Spleen (tissue), 11 donors: ENCODE measurements around the gene CDCA3. TPM values are rescaled to one million over a fixed set of nuclear protein-coding genes. Genes with fewer than 3 reads are reported as not detected.
"Not testable (repeated sequence)": the region's sequence is repeated elsewhere in the genome, so short reads cannot be mapped to it uniquely, and the experiment has no call there.

Source experiments
- DNase-seq: peaks from one replicate; pipeline ENCODE4 v3.0.0-alpha.2; 2020
- H3K27ac ChIP-seq, 8 donors: fragments of 200-600 bp; sonication (generic) in 7 of 8; 1 replicate in 4 of 8; 2 replicates in 4 of 8; pipeline versions ENCODE4 v1.5.0 to v1.8.0; 2016 to 2021; ENCODE audit warnings: inconsistent platforms in 4 of 8, mild to moderate bottlenecking in 4 of 8, moderate library complexity in 1 of 8
- H3K27me3 ChIP-seq, 7 donors: fragments of 200-600 bp; sonication (generic) in 6 of 7; replicated peaks in 1 of 7; 1 replicate in 4 of 7; 2 replicates in 3 of 7; pipeline versions ENCODE4 v1.5.0 to v1.8.0; 2016 to 2021; ENCODE audit warnings: inconsistent platforms in 3 of 7, mild to moderate bottlenecking in 1 of 7
- H3K36me3 ChIP-seq, 6 donors: fragments of 200-600 bp; sonication (generic) in 5 of 6; 1 replicate in 4 of 6; 2 replicates in 2 of 6; pipeline versions ENCODE4 v1.5.0 to v1.8.0; 2016 to 2021; ENCODE audit warnings: inconsistent platforms in 2 of 6
- H3K4me1 ChIP-seq, 6 donors: fragments of 200-600 bp; sonication (generic) in 5 of 6; 1 replicate in 3 of 6; 2 replicates in 3 of 6; pipeline versions ENCODE4 v1.5.0 to v1.8.0; 2016 to 2021; ENCODE audit warnings: inconsistent platforms in 3 of 6
- H3K4me3 ChIP-seq, 8 donors: fragments of 200-600 bp; sonication (generic) in 7 of 8; 1 replicate in 4 of 8; 2 replicates in 4 of 8; pipeline versions ENCODE4 v1.5.0 to v1.8.0; 2016 to 2021; ENCODE audit warnings: inconsistent platforms in 4 of 8, mild to moderate bottlenecking in 4 of 8, moderate library complexity in 2 of 8
- H3K9me3 ChIP-seq, 8 donors: fragments of 200-600 bp; sonication (generic) in 7 of 8; 1 replicate in 4 of 8; 2 replicates in 4 of 8; pipeline versions ENCODE4 v1.5.0 to v1.8.0; 2016 to 2021; ENCODE audit warnings: inconsistent platforms in 4 of 8
- CTCF ChIP-seq, 11 experiments: fragments of 200-600 bp in 7 of 11; fragments of 450-650 bp in 4 of 11; sonication (generic) in 4 of 11; IDR thresholded peaks in 8 of 11; conservative IDR thresholded peaks in 3 of 11; 1 replicate in 7 of 11; 2 replicates in 4 of 11; pipeline versions ENCODE4 v1.4.0 to v1.8.0; 2016 to 2021; ENCODE audit warnings: antibody characterized with exemption in 11 of 11, inconsistent platforms in 4 of 11, mild to moderate bottlenecking in 1 of 11
- POLR2A ChIP-seq, 3 donors: fragments of 450-650 bp; IDR thresholded peaks; one replicate each; pipeline ENCODE4 v1.5.1; 2017; ENCODE audit warnings: antibody characterized with exemption in 3 of 3, mild to moderate bottlenecking in 1 of 3
- POLR2AphosphoS5 ChIP-seq, 3 donors: sonication (generic); formaldehyde crosslinking; IDR thresholded peaks; one replicate each; pipeline ENCODE4 v1.5.1; 2017; ENCODE audit warnings: antibody characterized with exemption in 3 of 3
- WGBS, 5 donors: extraction: QIAGEN DNeasy Blood & Tissue Kit in 3 of 5; methylation state at CpG; one replicate each; pipeline versions ENCODE4 v1.1.5 to v1.1.7; 2013 to 2018; 5-methylcytosine and 5-hydroxymethylcytosine counted together
- intact Hi-C: fragments of 100-400 bp; cut with DNase I; formaldehyde crosslinking; loops from one replicate; pipeline ENCODE4 v1.15.0; 2023; ENCODE audit warnings: low total_unique reads
- polyA plus RNA-seq, 3 donors: library from polyadenylated mRNA; stranded (reverse); fragments of 200-250 nt; gene quantifications; one replicate each; pipeline ENCODE4 v1.2.1, GENCODE V29; 2013
- total RNA-seq, 7 donors: library from RNA; depleted of rRNA in 3 of 7; stranded (reverse); fragments of >200 nt in 3 of 7; fragmentation: NEBNext Ultra II Directional in 4 of 7; extraction: Animal tissue kit (Norgen Biotek cat#: 25700) in 4 of 7; gene quantifications; one replicate each; pipeline versions ENCODE4 v1.1.0 to v1.2.1, GENCODE V29; 2016 to 2021
- donor health status: healthy with polysubstance abuse.
- donor health status: DM: no; HTN: no; CAD: no; lungs with moderate emphysema.
- donor health status: DM: no; HTN: no; CAD: no.
- donor health status: Bipolar disorder and iron deficiency.
- donor health status: healthy.
- donor health status: DM: no; HTN: no; CAD: no.
- donor health status: DM: yes; HTN: yes; CAD: no.

Gene CDCA3
- total and polyA plus RNA-seq, 10 donors = 1.9 to 18.1 (median 5.4) TPM

GRCh38 chr12:6883252-6883651, 32.2 kb upstream of the CDCA3 start:
- intact Hi-C loops = no loop called here
- no peak overlapping the region for H3K27ac ChIP-seq
- no peaks in the 10 kb centered on the region for H3K27me3 ChIP-seq
- H3K4me1 ChIP-seq = peaks cover 0 to 5% (median 0%) of the 10 kb centered on the region in 6 donors
- no peak for DNase-seq
- TF ChIP-seq CTCF (IDR thresholded peaks at IDR 0.05 in 8 of 11, conservative IDR thresholded peaks at IDR 0.05 in 3 of 11) (no peak), POLR2A (IDR thresholded peaks at IDR 0.05) (no peak), POLR2AphosphoS5 (IDR thresholded peaks at IDR 0.05) (no peak)
- no peaks in the 10 kb centered on the region for H3K9me3 ChIP-seq
- H3K4me3 ChIP-seq = no peak overlapping the region
- peaks cover 0 to 39% (median 14%) of the 10 kb centered on the region in 6 donors for H3K36me3 ChIP-seq
- WGBS, 5 donors = 88 to 98% (median 95%) methylated on average over 5 of the region's 5 CpGs

- H3K4me3 ChIP-seq, H3K27me3 ChIP-seq, intact Hi-C loops, H3K9me3 ChIP-seq, H3K4me1 ChIP-seq, H3K27ac ChIP-seq: not testable (repeated sequence)
- H3K36me3 ChIP-seq = peaks cover 0 to 42% (median 13%) of the 10 kb centered on the region in 6 donors
- WGBS, 5 donors = 51 to 78% (median 58%) methylated on average over 11 of the region's 11 CpGs
- peak; percentile 28 for DNase-seq
Observed at GRCh38 chr12:6879824-6880223, 28.7 kb upstream of the CDCA3 start.

- H3K9me3 ChIP-seq, H3K27me3 ChIP-seq, intact Hi-C loops: not testable (repeated sequence)
- peak; percentile 55 for DNase-seq
- Histone ChIP-seq H3K36me3 (peaks cover 0 to 41% (median 20%) of the 10 kb centered on the region in 6 donors), H3K4me1 (peaks cover 21 to 61% (median 47%) of the 10 kb centered on the region in 6 donors), H3K4me3 (peak overlapping the region in 7 of 8 donors; percentile 71 to 97 (median 92)), H3K27ac (peak overlapping the region; percentile 22 to 99 (median 90))
- 38 to 46% (median 42%) methylated on average over 9 of the region's 9 CpGs for WGBS, 5 donors
Observed at GRCh38 chr12:6874015-6874368, 22.9 kb upstream of the CDCA3 start.

- TF ChIP-seq POLR2AphosphoS5 (IDR thresholded peaks at IDR 0.05) (peak; percentile 84 to 91 (median 89)), CTCF (IDR thresholded peaks at IDR 0.05 in 8 of 11, conservative IDR thresholded peaks at IDR 0.05 in 3 of 11) (peak in 7 of 11 experiments; percentile 15 to 50 (median 25)), POLR2A (IDR thresholded peaks at IDR 0.05) (peak in 2 of 3 donors; percentile 47 to 66)
- 1% methylated on average over 25 to 66 of the region's 66 CpGs for WGBS, 5 donors
- Histone ChIP-seq H3K9me3 (no peaks in the 10 kb centered on the region), H3K4me3 (peak within 1 kb of the TSS; percentile 71 to 97 (median 92)), H3K27me3 (no peaks in the 10 kb centered on the region), H3K4me1 (peaks cover 28 to 68% (median 54%) of the 10 kb centered on the region in 6 donors), H3K36me3 (peaks cover 0 to 43% (median 20%) of the 10 kb centered on the region in 6 donors), H3K27ac (peak within 1 kb of the TSS; percentile 77 to 99 (median 90))
- DNase-seq = peak; percentile 100
- intact Hi-C loops = no loop called here
Observed at GRCh38 chr12:6873094-6874014, 22.3 kb upstream of the CDCA3 start, which contains the start of gene SPSB2. Gene SPSB2 (minus strand): TSS chr12:6873303. CDS start chr12:6872901, 402 bp downstream.
